Amygdala (tissue), 56 donors: ENCODE data around the gene CSNK1A1L.
"Not testable (repeated sequence)": the region's sequence is repeated elsewhere in the genome, so short reads cannot be mapped to it uniquely, and the experiment has no call there.

Source experiments
- DNase-seq, 56 donors: peaks; one replicate each; lab custom pipeline; 2025; lab: John Stamatoyannopoulos, UW

CSNK1A1L gene

GRCh38 chr13:37065890-37066526 is 39.5 kb downstream of the CSNK1A1L start:
- DNase-seq: no peak

GRCh38 chr13:37059848-37060192 is 45.6 kb downstream of the CSNK1A1L start:
- DNase-seq: no peak

- DNase-seq: peak; percentile 36 to 93 (median 86)
Observed at GRCh38 chr13:37058910-37059847, 46.3 kb downstream of the CSNK1A1L start, which contains the start of gene SUPT20H. Gene SUPT20H (minus strand): TSS chr13:37059688. CDS start chr13:37051490, 8,198 bp downstream.

- not testable (repeated sequence) for DNase-seq
Observed at GRCh38 chr13:37056228-37056627, 49.2 kb downstream of the CSNK1A1L start.
